GM10266 (cell line): ENCODE measurements around the gene DERL2.

Experiments used
- DNase-seq: peaks from one replicate; pipeline ENCODE4 v3.0.0; 2012; ENCODE audit errors: extremely low spot score
- CTCF ChIP-seq: IDR thresholded peaks from 2 replicates; pipeline ENCODE4 v1.5.1; 2012; ENCODE audit warnings: mild to moderate bottlenecking, low read depth; ENCODE audit not compliant: control insufficient read depth, insufficient read depth; ENCODE audit errors: missing control alignments

Gene DERL2

GRCh38 chr17:5501685-5502084 lies 15.7 kb upstream of the DERL2 start:
- TF ChIP-seq CTCF, result no peak
- no peak for DNase-seq

DNA sequence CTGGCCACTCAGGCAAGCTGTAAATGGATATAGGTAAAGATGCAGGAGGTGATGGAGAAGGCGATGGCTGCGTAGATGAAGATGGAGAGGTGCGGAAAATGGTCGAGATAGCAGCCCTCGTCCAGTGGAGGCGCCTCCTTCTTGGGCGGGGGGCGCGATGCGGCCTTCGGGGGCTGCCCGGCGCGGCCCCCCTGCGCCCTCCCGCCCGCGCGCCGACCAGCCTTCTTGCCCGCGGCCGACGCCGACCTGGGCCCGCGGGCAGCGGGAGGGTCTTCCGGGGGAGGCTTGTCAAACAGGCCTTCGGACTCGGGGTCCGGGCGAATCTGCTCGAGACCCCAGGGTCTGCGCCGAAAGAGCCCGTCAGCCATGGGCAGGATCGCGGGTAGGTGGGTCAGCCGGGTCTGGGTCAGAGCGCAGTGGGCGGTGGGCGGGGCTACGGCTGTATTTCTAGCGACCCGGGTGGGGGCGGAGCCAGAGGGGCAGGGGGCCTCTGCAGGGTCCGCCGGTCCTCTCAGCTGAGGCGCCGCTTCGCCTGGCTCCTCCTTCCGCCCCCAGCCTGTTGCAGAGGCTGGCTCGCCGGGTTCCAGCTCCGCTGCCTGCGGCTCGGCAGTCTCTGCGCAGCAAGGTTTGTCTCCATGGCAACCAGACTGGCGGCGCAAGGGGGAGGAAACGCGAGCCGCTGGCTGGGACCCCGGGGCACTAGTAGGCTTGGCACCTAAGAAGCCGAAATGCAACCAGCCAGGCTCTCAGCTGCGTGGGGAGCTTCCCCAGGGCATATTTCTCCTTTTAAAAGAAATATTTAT lies 14.8 kb upstream of the DERL2 start:
- DNase-seq, result peak; percentile 90
- TF ChIP-seq CTCF, result no peak

- DNase-seq, result no peak
- TF ChIP-seq CTCF, result no peak
Measured at GRCh38 chr17:5500247-5500588, 14.2 kb upstream of the DERL2 start.

GRCh38 chr17:5499476-5500231 lies 13.7 kb upstream of the DERL2 start:
- TF ChIP-seq CTCF, result no peak
- DNase-seq, result no peak

DNA sequence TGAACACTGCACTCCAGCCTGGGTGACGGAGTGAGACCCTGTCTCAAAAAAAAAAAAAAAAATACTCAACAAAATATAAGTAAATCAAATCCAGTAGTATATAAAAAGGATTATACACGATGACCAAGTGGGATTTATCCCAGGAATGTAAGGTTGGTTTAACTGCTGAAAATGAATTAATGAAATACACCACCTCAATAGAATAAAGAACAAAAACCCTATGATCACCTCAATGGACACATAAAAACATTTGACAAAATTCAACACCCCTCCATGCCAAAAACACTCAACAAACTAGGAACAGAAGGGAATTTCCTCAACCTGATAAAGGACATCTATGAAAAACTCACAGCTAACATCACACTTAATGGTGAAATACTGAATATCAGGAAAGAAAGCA lies 7.0 kb upstream of the DERL2 start:
- DNase-seq, result no peak
- no peak for TF ChIP-seq CTCF

DNA sequence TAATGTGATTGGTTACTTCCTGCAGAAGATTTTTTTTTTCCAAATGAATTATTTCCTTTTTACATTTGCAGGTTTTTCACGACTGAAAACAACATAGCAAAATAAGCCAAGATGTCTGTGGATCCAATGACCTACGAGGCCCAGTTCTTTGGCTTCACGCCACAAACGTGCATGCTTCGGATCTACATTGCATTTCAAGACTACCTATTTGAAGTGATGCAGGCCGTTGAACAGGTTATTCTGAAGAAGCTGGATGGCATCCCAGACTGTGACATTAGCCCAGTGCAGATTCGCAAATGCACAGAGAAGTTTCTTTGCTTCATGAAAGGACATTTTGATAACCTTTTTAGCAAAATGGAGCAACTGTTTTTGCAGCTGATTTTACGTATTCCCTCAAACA lies 2.8 kb upstream of the DERL2 start:
- DNase-seq, result no peak
- no peak for TF ChIP-seq CTCF

GRCh38 chr17:5486206-5487124 lies 487 bp upstream of the DERL2 start, which contains the start of gene MIS12:
Gene MIS12, plus strand, starts transcription at chr17:5486566. Its CDS starts 2,297 bp downstream, at chr17:5488863.
- no peak for TF ChIP-seq CTCF
- peak; percentile 96 for DNase-seq
